ENCODE measurements around the gene ADNP2.

The ADNP2 gene

GRCh38 chr18:80171054-80171872 lies 62.2 kb downstream of the ADNP2 start:
- peak in 34 of 56 donors; percentile 6 to 75 (median 34) for DNase-seq

DNA sequence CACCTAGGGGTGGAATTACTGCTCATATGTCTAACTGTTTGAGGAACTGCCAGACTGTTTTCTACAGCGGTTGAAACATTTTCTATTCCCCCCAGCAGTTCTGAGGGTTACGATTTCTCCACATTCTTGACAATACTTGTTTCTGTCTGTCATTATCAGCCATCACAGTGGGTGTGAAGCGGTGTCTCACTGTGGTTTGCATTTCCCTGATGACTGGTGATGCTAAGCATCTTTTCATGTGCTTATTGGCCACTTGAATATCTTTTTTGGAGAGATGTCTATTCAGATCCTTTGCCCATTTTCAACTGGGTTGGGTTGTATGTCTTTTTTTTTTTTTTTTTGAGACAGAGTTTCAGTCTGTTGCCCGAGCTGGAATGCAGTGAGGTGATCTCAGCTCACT lies 63.0 kb downstream of the ADNP2 start:
- no peak for DNase-seq

GRCh38 chr18:80173060-80173459 lies 64.0 kb downstream of the ADNP2 start:
- DNase-seq, result no peak

GRCh38 chr18:80175451-80176204 lies 66.6 kb downstream of the ADNP2 start:
- no peak for DNase-seq

- DNase-seq, result no peak
Observed at GRCh38 chr18:80176334-80177073, 67.4 kb downstream of the ADNP2 start.

DNA sequence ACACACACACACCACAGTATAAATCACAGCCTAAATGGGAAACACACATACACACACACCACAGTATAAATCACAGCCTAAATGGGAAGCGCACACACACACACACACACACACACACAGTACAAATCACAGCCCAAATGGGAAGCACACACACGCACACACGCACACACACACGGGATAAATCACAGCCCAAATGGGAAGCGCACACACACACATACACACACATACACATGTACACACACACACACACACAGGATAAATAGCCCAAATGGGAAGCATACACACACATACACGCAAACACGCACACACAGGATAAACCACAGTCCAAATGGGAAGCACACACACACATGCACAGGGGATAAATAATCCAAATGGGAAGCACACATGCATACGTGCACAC lies 68.1 kb downstream of the ADNP2 start:
- DNase-seq, result no peak

DNA sequence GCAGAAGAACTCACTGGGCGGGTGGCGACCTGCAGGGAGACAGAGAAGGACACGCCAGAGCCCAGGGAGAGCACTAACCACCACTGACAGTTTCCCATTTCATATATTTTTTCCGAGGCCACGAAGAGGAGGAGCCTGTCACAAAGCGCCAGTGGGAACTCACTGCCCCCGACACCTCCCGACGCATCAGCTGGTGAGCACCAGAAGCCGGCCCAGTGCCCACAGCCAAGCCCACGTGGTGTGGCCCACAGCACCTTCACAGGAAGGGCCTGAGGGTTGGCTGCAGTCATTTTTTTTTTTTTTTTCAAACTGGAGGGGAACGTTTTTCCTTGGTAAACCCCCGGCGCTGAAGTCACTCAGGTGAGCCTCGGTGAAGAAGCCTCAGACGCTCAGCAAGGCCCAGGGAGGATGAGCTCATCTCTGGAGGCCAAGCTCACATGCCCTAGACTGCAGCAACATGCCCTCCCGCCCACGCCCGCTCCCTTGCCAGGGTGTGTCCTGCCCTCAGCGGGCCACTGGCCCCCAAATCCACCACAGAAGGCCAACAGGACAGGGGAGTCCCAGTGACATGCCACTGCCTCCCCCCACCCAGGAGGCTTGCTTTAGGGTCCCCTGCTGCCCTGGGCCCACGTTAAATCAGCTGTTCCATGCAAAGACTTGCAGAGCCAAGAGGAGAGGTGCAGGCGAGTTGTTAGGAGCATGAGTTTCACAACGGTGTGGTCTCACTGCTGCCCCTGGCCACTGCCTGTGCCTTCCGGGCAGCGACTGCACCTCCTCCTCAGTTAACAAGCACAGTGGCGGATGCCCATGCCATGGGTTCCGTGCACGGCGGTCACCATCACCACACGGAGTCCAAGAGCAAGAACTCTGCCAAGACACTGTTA lies 70.1 kb downstream of the ADNP2 start:
- no peak for DNase-seq

DNA sequence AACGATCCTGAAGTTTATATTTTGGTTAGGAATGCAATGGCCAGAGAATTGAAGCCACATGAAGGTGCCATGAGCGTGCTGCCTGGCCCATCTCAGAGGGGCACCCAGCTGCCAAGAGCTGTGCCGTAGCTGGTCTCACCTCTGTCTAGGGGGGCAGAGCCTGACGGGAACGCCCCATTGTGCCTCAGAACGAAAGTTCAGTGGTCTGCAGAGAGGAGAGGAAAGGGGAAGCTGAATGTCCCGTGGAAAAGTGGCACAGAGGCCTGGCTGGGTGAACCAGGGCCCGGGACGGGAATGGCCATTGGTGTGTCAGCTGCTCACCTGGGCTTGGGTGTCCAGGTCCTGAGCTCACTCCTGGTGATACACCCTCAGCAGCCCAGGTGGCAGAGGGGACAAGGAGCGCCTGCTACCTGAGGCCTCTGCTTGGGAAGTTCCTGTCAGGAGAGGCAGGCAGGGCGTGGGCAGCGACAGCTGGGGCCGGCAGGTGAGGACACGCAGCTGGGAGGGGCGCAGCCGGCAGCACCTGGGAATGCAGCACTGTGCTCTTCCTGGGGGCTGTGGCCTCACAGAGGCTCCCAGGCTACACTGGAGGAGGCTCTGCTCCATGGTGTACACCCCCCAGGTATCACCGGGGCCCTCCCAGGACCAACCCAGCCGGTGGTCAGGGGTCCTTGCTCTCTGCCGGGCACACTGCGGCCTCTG lies 70.9 kb downstream of the ADNP2 start:
- peak in 2 of 56 donors; percentile 15 to 20 for DNase-seq

- no peak for DNase-seq
Observed at GRCh38 chr18:80180778-80181564, 71.9 kb downstream of the ADNP2 start.

- no peak for DNase-seq
Observed at GRCh38 chr18:80181642-80182461, 72.8 kb downstream of the ADNP2 start.

DNA sequence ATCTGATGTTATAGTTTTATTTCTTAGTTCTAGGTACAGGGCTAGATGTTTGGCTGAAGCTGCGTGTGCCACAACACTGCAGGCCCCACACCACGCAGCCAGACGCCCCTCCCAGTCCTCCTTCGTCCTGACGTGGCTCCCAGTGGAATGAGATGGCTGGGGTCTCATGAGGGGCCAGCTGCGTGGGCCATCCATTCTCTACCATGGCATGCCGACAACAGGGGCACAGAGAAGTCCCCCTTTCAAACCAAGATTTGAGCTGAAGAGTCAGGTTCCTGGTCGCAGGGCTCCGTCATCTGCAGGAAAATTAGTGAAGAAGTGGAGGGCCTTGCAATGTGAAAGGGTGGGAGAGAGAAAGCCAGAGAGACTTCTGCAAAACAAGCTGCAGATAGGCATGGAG lies 73.8 kb downstream of the ADNP2 start:
- DNase-seq, result no peak

DNA sequence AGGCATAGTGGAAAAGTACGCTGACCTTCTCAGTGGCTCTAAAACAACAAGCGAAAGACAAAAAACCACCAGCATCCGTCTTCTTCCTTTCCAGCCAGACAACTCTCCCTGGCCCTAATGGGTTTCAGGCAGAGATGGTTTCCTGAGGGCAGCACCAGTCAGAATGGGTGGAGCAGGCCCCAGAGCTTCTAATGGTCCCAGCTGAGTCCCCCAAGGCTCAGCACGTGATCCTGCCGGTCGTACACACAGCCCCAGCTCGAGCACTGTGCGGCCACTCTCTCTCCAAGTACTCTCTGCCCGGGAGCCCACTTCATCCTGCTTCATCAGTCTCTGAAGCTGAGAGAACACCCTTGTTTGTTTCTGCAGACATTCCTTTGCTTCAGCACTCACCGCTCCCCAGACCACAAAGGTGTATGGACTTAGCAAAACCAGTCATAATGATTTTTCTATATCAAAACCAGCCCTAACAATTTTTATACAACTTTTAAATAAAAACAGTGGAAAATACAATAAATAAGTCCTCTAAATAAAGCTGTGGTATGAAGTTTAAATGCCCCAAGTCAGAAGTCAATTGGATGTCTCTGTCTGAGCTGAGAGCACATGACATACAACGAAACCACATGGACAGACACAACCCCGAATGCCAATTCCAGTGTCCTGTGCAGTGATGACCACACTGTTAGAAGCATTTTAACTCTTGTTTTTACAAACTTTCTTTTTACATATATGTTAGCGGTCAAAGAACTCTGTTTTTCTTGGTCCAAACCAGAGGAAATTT lies 74.4 kb downstream of the ADNP2 start:
- no peak for DNase-seq

GRCh38 chr18:80184243-80184772 lies 75.2 kb downstream of the ADNP2 start:
- no peak for DNase-seq

- no peak for DNase-seq
Observed at GRCh38 chr18:80185545-80185944, 76.5 kb downstream of the ADNP2 start.

GRCh38 chr18:80187956-80188642 lies 79.0 kb downstream of the ADNP2 start:
- no peak for DNase-seq

DNA sequence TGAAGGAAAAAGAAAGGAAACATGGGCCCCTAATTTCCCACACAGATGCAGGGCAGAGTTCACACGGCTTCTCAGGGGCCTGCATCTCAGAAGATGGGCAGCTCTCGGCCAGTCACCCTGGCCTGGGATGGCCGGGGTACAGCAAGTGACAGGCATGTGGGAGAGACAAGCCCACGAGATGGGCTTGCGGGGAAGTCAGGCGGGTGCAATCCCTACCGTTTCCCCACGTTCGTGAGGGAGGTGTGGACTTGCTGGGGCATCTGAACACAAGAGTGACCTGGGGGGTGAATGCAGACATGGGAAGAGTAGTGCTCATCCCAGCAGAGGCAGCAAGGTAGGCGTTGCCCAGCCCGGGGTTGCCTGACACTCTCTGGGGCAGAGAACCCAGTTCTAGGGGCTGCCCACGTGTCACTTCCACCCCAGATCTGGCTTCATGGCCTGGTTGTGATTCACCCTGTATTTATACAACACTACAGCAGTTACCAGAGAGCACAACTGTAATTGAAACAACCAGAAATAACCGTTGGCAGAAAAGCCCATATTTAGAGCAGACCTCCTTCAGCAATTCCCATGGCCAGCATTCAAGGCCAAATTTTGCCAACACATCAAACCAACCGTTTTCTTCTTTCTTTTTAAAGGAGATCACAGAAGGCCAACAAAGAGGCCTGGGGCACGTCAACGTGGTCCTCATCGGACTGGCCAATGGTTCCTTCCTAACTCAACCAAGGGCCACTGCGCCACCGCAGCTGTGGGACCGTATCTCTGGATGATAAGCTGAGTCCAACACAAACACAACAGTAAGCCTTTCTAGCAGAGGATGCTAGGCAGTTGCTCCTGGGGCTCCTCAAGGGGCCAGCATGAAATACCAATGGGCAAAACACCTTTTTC lies 79.8 kb downstream of the ADNP2 start:
- DNase-seq, result no peak
